Dermis microvascular lymphatic vessel endothelial cell (primary cell): ENCODE data around the gene STX11. TPM values are rescaled to one million over a fixed set of nuclear protein-coding genes. Genes with fewer than 3 reads are reported as not detected.
A peak's percentile ranks its signal among the peaks of the same experiment; 100 is the strongest.

ENCODE experiments used
- DNase-seq, 2 donors: peaks; one replicate each; pipeline versions ENCODE4 v3.0.0 to v3.0.0-alpha.2; 2010; ENCODE audit warnings: low read depth in 2 of 2
- total RNA-seq: library from RNA; depleted of rRNA; stranded (reverse); fragments of >200 nt; gene quantifications from 2 replicates; pipeline ENCODE4 v1.2.1, GENCODE V29; 2014

Gene STX11
- total RNA-seq, 1 donor from 2014 or later: 13.0 TPM

- no peak for DNase-seq
These were observed 64.5 kb downstream of the STX11 start for GRCh38 chr6:144214622-144215401.

GRCh38 chr6:144215402-144215931, 65.2 kb downstream of the STX11 start:
- DNase-seq: peak in 1 of 2 donors; percentile 21

- DNase-seq: peak; percentile 94 to 97
These were observed 65.8 kb downstream of the STX11 start for GRCh38 chr6:144215932-144216667.

GRCh38 chr6:144216668-144217218, 66.4 kb downstream of the STX11 start:
- no peak for DNase-seq

GRCh38 chr6:144217264-144217663, 66.9 kb downstream of the STX11 start:
- DNase-seq: peak in 1 of 2 donors; percentile 9

- no peak for DNase-seq
These were observed 67.5 kb downstream of the STX11 start for GRCh38 chr6:144217797-144218196.

GRCh38 chr6:144219056-144219685, 68.9 kb downstream of the STX11 start:
- peak; percentile 57 to 72 for DNase-seq

- no peak for DNase-seq
These were observed 69.9 kb downstream of the STX11 start for GRCh38 chr6:144220031-144220790.

GRCh38 chr6:144223686-144224085, 73.4 kb downstream of the STX11 start:
- DNase-seq: no peak

- no peak for DNase-seq
These were observed 81.4 kb downstream of the STX11 start for GRCh38 chr6:144231721-144232120.

GRCh38 chr6:144232176-144232831, 82.0 kb downstream of the STX11 start:
- no peak for DNase-seq

GRCh38 chr6:144232832-144233230, 82.5 kb downstream of the STX11 start:
- DNase-seq: no peak

- no peak for DNase-seq
These were observed 84.1 kb downstream of the STX11 start for GRCh38 chr6:144234399-144234798.

- no peak for DNase-seq
These were observed 84.6 kb downstream of the STX11 start for GRCh38 chr6:144234935-144235334.

Other genes with a start within 250 kb of the STX11 start
- gene PLAGL1, start 142.3 kb upstream of the STX11 start, total RNA-seq: 3.0 and 8.0 TPM in 2 replicates
- gene SF3B5, start 54.9 kb upstream of the STX11 start, total RNA-seq: 81.3 and 90.9 TPM in 2 replicates
- gene UTRN, start 134.8 kb downstream of the STX11 start, total RNA-seq: 500 and 675 TPM in 2 replicates